ENCODE results near the gene ARF4.

- TF ChIP-seq EZH2 (IDR thresholded peaks at IDR 0.05; ENCODE audit: borderline replicate concordance, low read length) (no peak), CTCF (conservative IDR thresholded peaks at IDR 0.05 in 1 of 2, IDR thresholded peaks at IDR 0.05 in 1 of 2; ENCODE audit: extremely low read depth in 1 of 2, insufficient read depth in 1 of 2, low read depth in 1 of 2, low read length in 2 of 2) (no peak)
Observed at GRCh38 chr3:57598765-57599360, 1.7 kb upstream of the ARF4 start.
